ENCODE results near the gene C12orf76. TPM values are rescaled to one million over a fixed set of nuclear protein-coding genes. Genes with fewer than 3 reads are reported as not detected.

Gene C12orf76
- polyA plus RNA-seq, 1 donor from 2014 or later, result 227 TPM

GRCh38 chr12:110029290-110029815 is 19.0 kb downstream of the C12orf76 start:
- Histone ChIP-seq H3K36me3 (ENCODE audit: insufficient read depth, low read length) (no peaks in the 10 kb centered on the region), H4K20me1 (ENCODE audit: insufficient read depth) (no peaks in the 10 kb centered on the region), H3K79me2 (replicated peaks; ENCODE audit: insufficient read depth, low read length) (no peaks in the 10 kb centered on the region), H3K9me2 (ENCODE audit: insufficient read depth, low read length) (no peaks in the 10 kb centered on the region), H2AFZ (ENCODE audit: low read depth, low read length) (no peak overlapping the region), H3F3A (ENCODE audit: insufficient read depth, low read length, poor library complexity, severe bottlenecking) (no peaks in the 10 kb centered on the region), H3K27me3 (ENCODE audit: insufficient read depth, low read depth, low read length) (no peaks in the 10 kb centered on the region), H3K27ac (ENCODE audit: low read length) (no peak overlapping the region), H3K4me3 (ENCODE audit: low read length) (no peak overlapping the region), H3K9ac (ENCODE audit: low read length) (no peak overlapping the region), H3K9me3 (ENCODE audit: low read length) (no peaks in the 10 kb centered on the region), H3K4me2 (ENCODE audit: low read length) (no peak overlapping the region)
- no peak for TF ChIP-seq EZH2 (IDR thresholded peaks at IDR 0.05; ENCODE audit: borderline replicate concordance, insufficient read depth, low read length, poor library complexity, severe bottlenecking)
- TF ChIP-seq MXI1 (conservative IDR thresholded peaks at IDR 0.05; ENCODE audit: poor library complexity, severe bottlenecking), result no peak
- TF ChIP-seq POLR2AphosphoS5 (IDR thresholded peaks at IDR 0.05), result no peak
- no peak for TF ChIP-seq TAF1 (IDR thresholded peaks at IDR 0.05; ENCODE audit: low read depth)
- TF ChIP-seq SMC3 (conservative IDR thresholded peaks at IDR 0.05; ENCODE audit: poor library complexity), result no peak
- no peak for TF ChIP-seq REST (IDR thresholded peaks at IDR 0.05; ENCODE audit: borderline replicate concordance)
- no peak for TF ChIP-seq RAD21 (conservative IDR thresholded peaks at IDR 0.05)
- TF ChIP-seq, protein P1, sequence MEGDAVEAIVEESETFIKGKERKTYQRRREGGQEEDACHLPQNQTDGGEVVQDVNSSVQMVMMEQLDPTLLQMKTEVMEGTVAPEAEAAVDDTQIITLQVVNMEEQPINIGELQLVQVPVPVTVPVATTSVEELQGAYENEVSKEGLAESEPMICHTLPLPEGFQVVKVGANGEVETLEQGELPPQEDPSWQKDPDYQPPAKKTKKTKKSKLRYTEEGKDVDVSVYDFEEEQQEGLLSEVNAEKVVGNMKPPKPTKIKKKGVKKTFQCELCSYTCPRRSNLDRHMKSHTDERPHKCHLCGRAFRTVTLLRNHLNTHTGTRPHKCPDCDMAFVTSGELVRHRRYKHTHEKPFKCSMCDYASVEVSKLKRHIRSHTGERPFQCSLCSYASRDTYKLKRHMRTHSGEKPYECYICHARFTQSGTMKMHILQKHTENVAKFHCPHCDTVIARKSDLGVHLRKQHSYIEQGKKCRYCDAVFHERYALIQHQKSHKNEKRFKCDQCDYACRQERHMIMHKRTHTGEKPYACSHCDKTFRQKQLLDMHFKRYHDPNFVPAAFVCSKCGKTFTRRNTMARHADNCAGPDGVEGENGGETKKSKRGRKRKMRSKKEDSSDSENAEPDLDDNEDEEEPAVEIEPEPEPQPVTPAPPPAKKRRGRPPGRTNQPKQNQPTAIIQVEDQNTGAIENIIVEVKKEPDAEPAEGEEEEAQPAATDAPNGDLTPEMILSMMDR (IDR thresholded peaks at IDR 0.05; ENCODE audit: poor library complexity, severe bottlenecking), result no peak
- no peak for TF ChIP-seq EP300 (conservative IDR thresholded peaks at IDR 0.05; ENCODE audit: poor library complexity, severe bottlenecking)

DNA sequence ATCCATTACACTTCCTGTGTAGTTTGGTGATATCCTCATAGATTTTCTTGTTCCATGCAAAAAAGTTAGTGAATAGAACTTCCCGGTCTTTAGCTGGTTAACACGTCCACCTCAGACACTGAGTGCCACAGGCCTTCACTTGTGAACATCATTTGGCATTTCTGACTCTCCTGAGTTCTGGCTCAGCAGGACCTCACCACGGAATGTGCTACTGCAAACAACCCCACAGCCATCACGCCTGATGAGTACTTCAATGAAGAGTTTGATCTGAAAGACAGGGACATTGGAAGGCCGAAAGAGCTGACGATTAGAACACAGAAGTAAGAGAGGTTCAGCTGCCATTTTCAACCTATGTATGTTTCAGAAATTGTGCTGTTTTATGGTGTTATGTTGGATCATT is 20.0 kb downstream of the C12orf76 start:
- Histone ChIP-seq H3K9me3 (ENCODE audit: low read length) (no peaks in the 10 kb centered on the region), H3K4me3 (ENCODE audit: low read length) (no peak overlapping the region), H2AFZ (ENCODE audit: low read depth, low read length) (no peak overlapping the region), H3K27me3 (ENCODE audit: insufficient read depth, low read depth, low read length) (no peaks in the 10 kb centered on the region), H3K9ac (ENCODE audit: low read length) (no peak overlapping the region), H4K20me1 (ENCODE audit: insufficient read depth) (no peaks in the 10 kb centered on the region), H3K36me3 (ENCODE audit: insufficient read depth, low read length) (no peaks in the 10 kb centered on the region), H3K4me2 (ENCODE audit: low read length) (no peak overlapping the region), H3K27ac (ENCODE audit: low read length) (no peak overlapping the region), H3K79me2 (replicated peaks; ENCODE audit: insufficient read depth, low read length) (no peaks in the 10 kb centered on the region), H3F3A (ENCODE audit: insufficient read depth, low read length, poor library complexity, severe bottlenecking) (no peaks in the 10 kb centered on the region), H3K9me2 (ENCODE audit: insufficient read depth, low read length) (no peaks in the 10 kb centered on the region)
- TF ChIP-seq REST (IDR thresholded peaks at IDR 0.05; ENCODE audit: borderline replicate concordance) (no peak), SMC3 (conservative IDR thresholded peaks at IDR 0.05; ENCODE audit: poor library complexity) (no peak), POLR2AphosphoS5 (IDR thresholded peaks at IDR 0.05) (no peak), TAF1 (IDR thresholded peaks at IDR 0.05; ENCODE audit: low read depth) (no peak), EZH2 (IDR thresholded peaks at IDR 0.05; ENCODE audit: borderline replicate concordance, insufficient read depth, low read length, poor library complexity, severe bottlenecking) (no peak), EP300 (conservative IDR thresholded peaks at IDR 0.05; ENCODE audit: poor library complexity, severe bottlenecking) (no peak), MXI1 (conservative IDR thresholded peaks at IDR 0.05; ENCODE audit: poor library complexity, severe bottlenecking) (no peak), RAD21 (conservative IDR thresholded peaks at IDR 0.05) (no peak)
- TF ChIP-seq, protein P1 (IDR thresholded peaks at IDR 0.05; ENCODE audit: poor library complexity, severe bottlenecking), result no peak

Data from neural cell (in vitro differentiated cells).